HepG2 (cell line): ENCODE measurements around the gene BPIFB4. TPM values are rescaled to one million over a fixed set of nuclear protein-coding genes. Genes with fewer than 3 reads are reported as not detected.

Experiments
- AKAP8 ChIP-seq: sonication (generic); formaldehyde crosslinking; IDR thresholded peaks from 2 replicates; pipeline ENCODE4 v1.5.1; 2020; ENCODE audit warnings: mild to moderate bottlenecking, missing genetic modification reagents
- ARNTL ChIP-seq: sonication (generic); formaldehyde crosslinking; IDR thresholded peaks from 2 replicates; pipeline ENCODE4 v1.4.0; 2020; ENCODE audit warnings: mild to moderate bottlenecking, missing genetic modification reagents
- CCDC6 ChIP-seq: sonication (generic); formaldehyde crosslinking; IDR thresholded peaks from 2 replicates; pipeline ENCODE4 v1.8.1; 2022; ENCODE audit warnings: mild to moderate bottlenecking, missing genetic modification reagents, moderate library complexity
- CHD4 ChIP-seq: fragments of 200-600 bp; sonication (generic); IDR thresholded peaks from 2 replicates; pipeline ENCODE4 v1.7.0; 2017; ENCODE audit warnings: mild to moderate bottlenecking, low read length, borderline replicate concordance
- HDAC6 ChIP-seq: fragments of 200-600 bp; sonication (generic); IDR thresholded peaks from 2 replicates; pipeline ENCODE4 v1.7.0; 2017; ENCODE audit warnings: mild to moderate bottlenecking, antibody characterized with exemption, low read length, low read depth
- MEIS2 ChIP-seq: sonication (generic); formaldehyde crosslinking; IDR thresholded peaks from 2 replicates; pipeline ENCODE4 v1.9.0; 2021; ENCODE audit warnings: mild to moderate bottlenecking, missing genetic modification reagents
- MTA3 ChIP-seq: sonication (generic); formaldehyde crosslinking; IDR thresholded peaks from 2 replicates; pipeline ENCODE4 v1.4.0; 2020; ENCODE audit warnings: missing genetic modification reagents
- MYNN ChIP-seq: sonication (generic); formaldehyde crosslinking; IDR thresholded peaks from 2 replicates; pipeline ENCODE4 v1.4.0; 2020; ENCODE audit warnings: mild to moderate bottlenecking, low read depth, missing genetic modification reagents
- NFE2L1 ChIP-seq: sonication (generic); formaldehyde crosslinking; IDR thresholded peaks from 2 replicates; pipeline ENCODE4 v1.4.0; 2020; ENCODE audit warnings: missing genetic modification reagents, mild to moderate bottlenecking, borderline replicate concordance
- RFXAP ChIP-seq: sonication (generic); formaldehyde crosslinking; IDR thresholded peaks from 2 replicates; pipeline ENCODE4 v1.4.0; 2020; ENCODE audit warnings: missing genetic modification reagents, borderline replicate concordance
- SCMH1 ChIP-seq: sonication (generic); formaldehyde crosslinking; IDR thresholded peaks from 2 replicates; pipeline ENCODE4 v1.9.0; 2021; ENCODE audit warnings: missing genetic modification reagents, mild to moderate bottlenecking, borderline replicate concordance
- SNRNP70 ChIP-seq: fragments of 200-400 bp; formaldehyde crosslinking; IDR thresholded peaks from 2 replicates; pipeline ENCODE4 v1.6.1; 2017; ENCODE audit warnings: mild to moderate bottlenecking, low read depth, low read length, moderate library complexity
- TP53 ChIP-seq: sonication (generic); formaldehyde crosslinking; conservative IDR thresholded peaks from 2 replicates; pipeline ENCODE4 v1.4.0; 2020; ENCODE audit warnings: missing genetic modification reagents
- ZNF556 ChIP-seq: sonication (generic); formaldehyde crosslinking; IDR thresholded peaks from 2 replicates; pipeline ENCODE4 v1.4.0; 2020; ENCODE audit warnings: mild to moderate bottlenecking, missing genetic modification reagents, borderline replicate concordance
- polyA plus RNA-seq, 8 experiments: library from polyadenylated mRNA; depleted of rRNA in 3 of 8; stranded (reverse) in 7 of 8; unstranded in 1 of 8; fragments of >200 nt; fragmentation: Illumina TruSeq in 4 of 8; extraction: Trizol in 4 of 8; gene quantifications; 2 replicates each; pipeline versions ENCODE4 v1.2.1 to v1.2.3, GENCODE V29; 2011 to 2016; ENCODE audit warnings: low read depth in 4 of 8, missing spikeins in 1 of 8, mixed read lengths in 1 of 8; ENCODE audit not compliant: insufficient read depth in 1 of 8
- total RNA-seq, 5 experiments: library from RNA; depleted of rRNA; stranded (reverse); fragments of >200 nt; fragmentation: Illumina TruSeq; extraction: Trizol; gene quantifications; 2 replicates each; pipeline ENCODE4 v1.2.3, GENCODE V29; 2016; ENCODE audit warnings: low read depth in 1 of 5
- TF ChIP-seq, protein P1 (sequence below): sonication (generic); formaldehyde crosslinking; IDR thresholded peaks from 2 replicates; pipeline ENCODE4 v1.4.0; 2020; ENCODE audit warnings: missing genetic modification reagents, mild to moderate bottlenecking, borderline replicate concordance
- TF ChIP-seq, protein P2 (sequence below): sonication (generic); formaldehyde crosslinking; IDR thresholded peaks from 2 replicates; pipeline ENCODE4 v1.5.0; 2020; ENCODE audit warnings: mild to moderate bottlenecking, missing genetic modification reagents
- TF ChIP-seq, protein P3 (sequence below), 2 experiments: sonication (generic) in 1 of 2; formaldehyde crosslinking in 1 of 2; IDR thresholded peaks; 2 replicates each; pipeline versions ENCODE4 v1.4.0 to v1.6.1; 2016 to 2020; ENCODE audit warnings: borderline replicate concordance in 1 of 2, low read depth in 1 of 2, mild to moderate bottlenecking in 1 of 2, missing genetic modification reagents in 1 of 2
- TF ChIP-seq, protein P4 (sequence below): sonication (generic); formaldehyde crosslinking; IDR thresholded peaks from 2 replicates; pipeline ENCODE4 v1.9.0; 2022; ENCODE audit warnings: missing genetic modification reagents, mild to moderate bottlenecking, borderline replicate concordance

BPIFB4 gene
- total and polyA plus RNA-seq, 2 of the 13 experiments (the other 11 are each of a cell fraction or from before 2014, with no cell fraction given): 0.09 TPM; not detected in 1

DNA sequence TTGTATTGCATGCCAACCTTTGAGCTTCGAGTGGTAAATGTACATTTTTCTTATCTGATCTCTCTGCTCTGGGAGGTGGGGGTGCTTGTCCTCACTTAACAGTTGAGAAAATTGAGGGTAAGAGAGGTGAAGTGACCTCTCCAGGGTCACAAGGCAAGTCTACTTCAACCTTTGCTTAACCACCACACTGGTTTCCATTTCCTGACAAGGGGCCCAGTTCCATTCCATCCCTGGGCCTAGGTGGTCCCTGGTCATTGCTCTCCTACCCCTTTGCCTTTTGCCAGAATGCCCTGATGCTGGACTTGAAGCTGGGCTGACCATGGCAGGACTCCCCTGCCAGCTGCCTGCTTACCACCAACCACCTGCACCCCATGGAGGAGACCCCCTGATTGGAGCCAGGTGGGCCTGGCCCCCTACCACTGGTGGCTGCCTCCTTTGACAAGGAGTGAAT lies 35.7 kb upstream of the BPIFB4 start (continued):
- TF ChIP-seq SCMH1 (CRISPR knock-in tag) (no peak), MYNN (CRISPR knock-in tag) (no peak), CHD4 (no peak; the same call in 1 of the 2 replicates), RFXAP (no peak), MEIS2 (CRISPR knock-in tag) (no peak), AKAP8 (CRISPR knock-in tag) (no peak), CCDC6 (no peak), NFE2L1 (CRISPR knock-in tag) (0 out of 2 replicates have a peak, but pooled peaks have one; percentile 53), ZNF556 (CRISPR knock-in tag) (peak; percentile 38; the same call in 1 of the 2 replicates), MTA3 (no peak), TP53 (CRISPR knock-in tag) (no peak), SNRNP70 (no peak), ARNTL (CRISPR knock-in tag) (no peak; the same call in 1 of the 2 replicates), HDAC6 (no peak)
- TF ChIP-seq, protein P1, sequence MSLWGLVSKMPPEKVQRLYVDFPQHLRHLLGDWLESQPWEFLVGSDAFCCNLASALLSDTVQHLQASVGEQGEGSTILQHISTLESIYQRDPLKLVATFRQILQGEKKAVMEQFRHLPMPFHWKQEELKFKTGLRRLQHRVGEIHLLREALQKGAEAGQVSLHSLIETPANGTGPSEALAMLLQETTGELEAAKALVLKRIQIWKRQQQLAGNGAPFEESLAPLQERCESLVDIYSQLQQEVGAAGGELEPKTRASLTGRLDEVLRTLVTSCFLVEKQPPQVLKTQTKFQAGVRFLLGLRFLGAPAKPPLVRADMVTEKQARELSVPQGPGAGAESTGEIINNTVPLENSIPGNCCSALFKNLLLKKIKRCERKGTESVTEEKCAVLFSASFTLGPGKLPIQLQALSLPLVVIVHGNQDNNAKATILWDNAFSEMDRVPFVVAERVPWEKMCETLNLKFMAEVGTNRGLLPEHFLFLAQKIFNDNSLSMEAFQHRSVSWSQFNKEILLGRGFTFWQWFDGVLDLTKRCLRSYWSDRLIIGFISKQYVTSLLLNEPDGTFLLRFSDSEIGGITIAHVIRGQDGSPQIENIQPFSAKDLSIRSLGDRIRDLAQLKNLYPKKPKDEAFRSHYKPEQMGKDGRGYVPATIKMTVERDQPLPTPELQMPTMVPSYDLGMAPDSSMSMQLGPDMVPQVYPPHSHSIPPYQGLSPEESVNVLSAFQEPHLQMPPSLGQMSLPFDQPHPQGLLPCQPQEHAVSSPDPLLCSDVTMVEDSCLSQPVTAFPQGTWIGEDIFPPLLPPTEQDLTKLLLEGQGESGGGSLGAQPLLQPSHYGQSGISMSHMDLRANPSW: 0 out of 2 replicates have a peak, but pooled peaks have one; percentile 66
- TF ChIP-seq, protein P2, sequence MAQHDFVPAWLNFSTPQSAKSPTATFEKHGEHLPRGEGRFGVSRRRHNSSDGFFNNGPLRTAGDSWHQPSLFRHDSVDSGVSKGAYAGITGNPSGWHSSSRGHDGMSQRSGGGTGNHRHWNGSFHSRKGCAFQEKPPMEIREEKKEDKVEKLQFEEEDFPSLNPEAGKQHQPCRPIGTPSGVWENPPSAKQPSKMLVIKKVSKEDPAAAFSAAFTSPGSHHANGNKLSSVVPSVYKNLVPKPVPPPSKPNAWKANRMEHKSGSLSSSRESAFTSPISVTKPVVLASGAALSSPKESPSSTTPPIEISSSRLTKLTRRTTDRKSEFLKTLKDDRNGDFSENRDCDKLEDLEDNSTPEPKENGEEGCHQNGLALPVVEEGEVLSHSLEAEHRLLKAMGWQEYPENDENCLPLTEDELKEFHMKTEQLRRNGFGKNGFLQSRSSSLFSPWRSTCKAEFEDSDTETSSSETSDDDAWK (CRISPR knock-in tag): no peak
- TF ChIP-seq, protein P3, sequence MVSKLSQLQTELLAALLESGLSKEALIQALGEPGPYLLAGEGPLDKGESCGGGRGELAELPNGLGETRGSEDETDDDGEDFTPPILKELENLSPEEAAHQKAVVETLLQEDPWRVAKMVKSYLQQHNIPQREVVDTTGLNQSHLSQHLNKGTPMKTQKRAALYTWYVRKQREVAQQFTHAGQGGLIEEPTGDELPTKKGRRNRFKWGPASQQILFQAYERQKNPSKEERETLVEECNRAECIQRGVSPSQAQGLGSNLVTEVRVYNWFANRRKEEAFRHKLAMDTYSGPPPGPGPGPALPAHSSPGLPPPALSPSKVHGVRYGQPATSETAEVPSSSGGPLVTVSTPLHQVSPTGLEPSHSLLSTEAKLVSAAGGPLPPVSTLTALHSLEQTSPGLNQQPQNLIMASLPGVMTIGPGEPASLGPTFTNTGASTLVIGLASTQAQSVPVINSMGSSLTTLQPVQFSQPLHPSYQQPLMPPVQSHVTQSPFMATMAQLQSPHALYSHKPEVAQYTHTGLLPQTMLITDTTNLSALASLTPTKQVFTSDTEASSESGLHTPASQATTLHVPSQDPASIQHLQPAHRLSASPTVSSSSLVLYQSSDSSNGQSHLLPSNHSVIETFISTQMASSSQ (IDR thresholded peaks at IDR 0.05; ENCODE audit: low read depth): no peak
- TF ChIP-seq, protein P3 (CRISPR knock-in tag; IDR thresholded peaks at IDR 0.05; ENCODE audit: borderline replicate concordance): no peak
- TF ChIP-seq, protein P4, sequence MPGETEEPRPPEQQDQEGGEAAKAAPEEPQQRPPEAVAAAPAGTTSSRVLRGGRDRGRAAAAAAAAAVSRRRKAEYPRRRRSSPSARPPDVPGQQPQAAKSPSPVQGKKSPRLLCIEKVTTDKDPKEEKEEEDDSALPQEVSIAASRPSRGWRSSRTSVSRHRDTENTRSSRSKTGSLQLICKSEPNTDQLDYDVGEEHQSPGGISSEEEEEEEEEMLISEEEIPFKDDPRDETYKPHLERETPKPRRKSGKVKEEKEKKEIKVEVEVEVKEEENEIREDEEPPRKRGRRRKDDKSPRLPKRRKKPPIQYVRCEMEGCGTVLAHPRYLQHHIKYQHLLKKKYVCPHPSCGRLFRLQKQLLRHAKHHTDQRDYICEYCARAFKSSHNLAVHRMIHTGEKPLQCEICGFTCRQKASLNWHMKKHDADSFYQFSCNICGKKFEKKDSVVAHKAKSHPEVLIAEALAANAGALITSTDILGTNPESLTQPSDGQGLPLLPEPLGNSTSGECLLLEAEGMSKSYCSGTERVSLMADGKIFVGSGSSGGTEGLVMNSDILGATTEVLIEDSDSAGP (CRISPR knock-in tag): no peak
